SU-DHL-6 (cell line): ENCODE results near the gene NPFF.

Experiments
- H2AFZ ChIP-seq: fragments of 200-600 bp; sonication (generic); 2 replicates; pipeline ENCODE4 v1.6.1; 2014; ENCODE audit warnings: low read depth, mild to moderate bottlenecking, moderate library complexity, mixed read lengths, antibody characterized with exemption, low read length; ENCODE audit not compliant: severe bottlenecking
- H3F3A ChIP-seq: fragments of 200-600 bp; shearing (Covaris generic); 2 replicates; pipeline ENCODE4 v1.6.0; 2016; ENCODE audit warnings: antibody characterized with exemption, mild to moderate bottlenecking; ENCODE audit not compliant: insufficient read depth
- H3K27ac ChIP-seq: fragments of 200-600 bp; sonication (generic); 2 replicates; pipeline ENCODE4 v1.5.1; 2016; ENCODE audit warnings: low read depth, mild to moderate bottlenecking, low read length, moderate library complexity, mixed read lengths
- H3K27me3 ChIP-seq: fragments of 200-600 bp; sonication (generic), shearing (Covaris generic); 2 replicates; pipeline ENCODE4 v1.6.0; 2014; ENCODE audit warnings: mild to moderate bottlenecking, low read length
- H3K36me3 ChIP-seq: fragments of 200-600 bp; sonication (generic); 2 replicates; pipeline ENCODE4 v1.6.1; 2014; ENCODE audit warnings: mild to moderate bottlenecking, low read length, mixed read lengths
- H3K4me2 ChIP-seq: fragments of 300-600, 200-600 bp; shearing (Covaris generic), sonication (generic); 2 replicates; pipeline ENCODE4 v1.6.0; 2014; ENCODE audit warnings: low read length, low read depth, mild to moderate bottlenecking; ENCODE audit not compliant: poor library complexity, severe bottlenecking
- H3K4me3 ChIP-seq: fragments of 200-600 bp; sonication (generic); 2 replicates; pipeline ENCODE4 v1.5.1; 2014; ENCODE audit warnings: antibody characterized with exemption, low read length, mild to moderate bottlenecking, mixed read lengths; ENCODE audit not compliant: insufficient read depth, poor library complexity, severe bottlenecking
- H3K79me2 ChIP-seq: fragments of 200-600 bp; sonication (generic); 2 replicates; pipeline ENCODE4 v1.6.1; 2014; ENCODE audit warnings: mild to moderate bottlenecking, low read length, moderate library complexity; ENCODE audit not compliant: insufficient read depth
- H3K9ac ChIP-seq: fragments of 200-600 bp; sonication (generic); 2 replicates; pipeline ENCODE4 v1.7.0; 2014; ENCODE audit warnings: mild to moderate bottlenecking, low read length
- H3K9me2 ChIP-seq: fragments of 200-600 bp; sonication (generic); replicated peaks from 2 replicates; pipeline ENCODE4 v1.6.1; 2014; ENCODE audit warnings: low read length; ENCODE audit not compliant: insufficient read depth
- H3K9me3 ChIP-seq: fragments of 200-600 bp; sonication (generic); 2 replicates; pipeline ENCODE4 v1.6.1; 2014; ENCODE audit warnings: low read length, mixed read lengths; ENCODE audit not compliant: insufficient read depth
- H4K20me1 ChIP-seq: fragments of 200-600 bp; sonication (generic); 2 replicates; pipeline ENCODE4 v1.6.1; 2014; ENCODE audit warnings: low read depth, mild to moderate bottlenecking, antibody characterized with exemption, low read length, moderate library complexity, mixed read lengths
- EZH2phosphoT487 ChIP-seq: fragments of 200-600 bp; sonication (generic), shearing (Covaris generic); conservative IDR thresholded peaks from 2 replicates; pipeline ENCODE4 v1.6.1; 2018; ENCODE audit warnings: mild to moderate bottlenecking, antibody characterized with exemption, low read length, moderate library complexity, mixed read lengths
- TF ChIP-seq, protein P1 (sequence below): fragments of 200-600 bp; sonication (generic); IDR thresholded peaks from one replicate; pipeline ENCODE4 v1.5.1; 2017; ENCODE audit warnings: antibody characterized with exemption, mild to moderate bottlenecking, low read length, moderate library complexity; ENCODE audit not compliant: insufficient read depth, poor library complexity, severe bottlenecking

Gene NPFF

DNA sequence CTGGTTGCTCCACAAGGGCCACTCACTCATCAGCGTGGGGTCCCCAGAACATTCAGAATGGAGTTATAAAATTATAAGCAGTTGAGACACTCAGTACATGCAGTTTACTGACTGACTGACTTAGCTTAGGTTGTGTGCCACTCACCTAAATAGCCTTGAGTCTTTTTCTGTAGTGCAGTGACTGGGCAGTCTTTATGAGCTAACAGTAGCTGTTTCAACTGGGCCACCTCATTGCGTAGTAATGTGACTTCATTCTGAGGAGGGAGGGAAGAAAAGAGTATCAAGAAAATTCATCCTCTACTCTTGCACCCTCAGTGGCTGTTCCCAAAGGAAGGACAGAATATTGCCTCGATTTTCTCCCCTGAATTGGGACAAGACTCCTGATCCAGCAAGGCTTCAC, 15.8 kb upstream of the NPFF start:
- Histone ChIP-seq H3K27ac (no peak overlapping the region), H3K36me3 (no peaks in the 10 kb centered on the region; the same call in 1 of the 2 replicates), H3K27me3 (no peaks in the 10 kb centered on the region), H3K9ac (no peak overlapping the region), H3K9me3 (no peaks in the 10 kb centered on the region), H3K4me3 (no peak overlapping the region), H3K4me2 (no peak overlapping the region), H3K9me2 (no peaks in the 10 kb centered on the region), H2AFZ (no peak overlapping the region), H4K20me1 (no peaks in the 10 kb centered on the region), H3F3A (no peaks in the 10 kb centered on the region), H3K79me2 (no peaks in the 10 kb centered on the region)
- TF ChIP-seq EZH2phosphoT487 = no peak
- TF ChIP-seq, protein P1, sequence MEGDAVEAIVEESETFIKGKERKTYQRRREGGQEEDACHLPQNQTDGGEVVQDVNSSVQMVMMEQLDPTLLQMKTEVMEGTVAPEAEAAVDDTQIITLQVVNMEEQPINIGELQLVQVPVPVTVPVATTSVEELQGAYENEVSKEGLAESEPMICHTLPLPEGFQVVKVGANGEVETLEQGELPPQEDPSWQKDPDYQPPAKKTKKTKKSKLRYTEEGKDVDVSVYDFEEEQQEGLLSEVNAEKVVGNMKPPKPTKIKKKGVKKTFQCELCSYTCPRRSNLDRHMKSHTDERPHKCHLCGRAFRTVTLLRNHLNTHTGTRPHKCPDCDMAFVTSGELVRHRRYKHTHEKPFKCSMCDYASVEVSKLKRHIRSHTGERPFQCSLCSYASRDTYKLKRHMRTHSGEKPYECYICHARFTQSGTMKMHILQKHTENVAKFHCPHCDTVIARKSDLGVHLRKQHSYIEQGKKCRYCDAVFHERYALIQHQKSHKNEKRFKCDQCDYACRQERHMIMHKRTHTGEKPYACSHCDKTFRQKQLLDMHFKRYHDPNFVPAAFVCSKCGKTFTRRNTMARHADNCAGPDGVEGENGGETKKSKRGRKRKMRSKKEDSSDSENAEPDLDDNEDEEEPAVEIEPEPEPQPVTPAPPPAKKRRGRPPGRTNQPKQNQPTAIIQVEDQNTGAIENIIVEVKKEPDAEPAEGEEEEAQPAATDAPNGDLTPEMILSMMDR = no peak

DNA sequence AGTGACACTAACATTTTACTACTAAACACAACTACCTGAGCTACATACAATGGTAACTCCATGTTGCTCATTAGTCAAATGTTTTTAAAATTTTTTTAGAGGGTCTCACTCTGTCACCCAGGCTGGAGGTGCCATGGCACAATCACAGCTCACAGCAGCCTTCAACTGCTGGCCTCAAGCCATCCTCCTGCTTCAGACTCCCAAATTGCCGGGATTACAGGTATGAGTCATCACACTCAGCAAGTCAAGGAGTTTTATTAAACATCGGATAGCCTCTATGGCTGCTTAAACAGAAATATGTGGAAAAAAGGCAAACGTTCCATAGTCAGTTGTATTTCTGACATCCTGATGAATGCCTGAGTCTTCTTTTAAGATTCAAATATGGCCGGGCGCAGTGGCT, 11.1 kb upstream of the NPFF start:
- Histone ChIP-seq H3K9me3 (no peaks in the 10 kb centered on the region), H3K36me3 (no peaks in the 10 kb centered on the region; the same call in 1 of the 2 replicates), H3F3A (no peaks in the 10 kb centered on the region), H3K79me2 (no peaks in the 10 kb centered on the region), H3K9ac (no peak overlapping the region), H4K20me1 (no peaks in the 10 kb centered on the region), H3K9me2 (no peaks in the 10 kb centered on the region), H2AFZ (no peak overlapping the region), H3K4me3 (no peak overlapping the region), H3K4me2 (no peak overlapping the region), H3K27ac (no peak overlapping the region), H3K27me3 (no peaks in the 10 kb centered on the region)
- TF ChIP-seq, protein P1 = no peak
- no peak for TF ChIP-seq EZH2phosphoT487

DNA sequence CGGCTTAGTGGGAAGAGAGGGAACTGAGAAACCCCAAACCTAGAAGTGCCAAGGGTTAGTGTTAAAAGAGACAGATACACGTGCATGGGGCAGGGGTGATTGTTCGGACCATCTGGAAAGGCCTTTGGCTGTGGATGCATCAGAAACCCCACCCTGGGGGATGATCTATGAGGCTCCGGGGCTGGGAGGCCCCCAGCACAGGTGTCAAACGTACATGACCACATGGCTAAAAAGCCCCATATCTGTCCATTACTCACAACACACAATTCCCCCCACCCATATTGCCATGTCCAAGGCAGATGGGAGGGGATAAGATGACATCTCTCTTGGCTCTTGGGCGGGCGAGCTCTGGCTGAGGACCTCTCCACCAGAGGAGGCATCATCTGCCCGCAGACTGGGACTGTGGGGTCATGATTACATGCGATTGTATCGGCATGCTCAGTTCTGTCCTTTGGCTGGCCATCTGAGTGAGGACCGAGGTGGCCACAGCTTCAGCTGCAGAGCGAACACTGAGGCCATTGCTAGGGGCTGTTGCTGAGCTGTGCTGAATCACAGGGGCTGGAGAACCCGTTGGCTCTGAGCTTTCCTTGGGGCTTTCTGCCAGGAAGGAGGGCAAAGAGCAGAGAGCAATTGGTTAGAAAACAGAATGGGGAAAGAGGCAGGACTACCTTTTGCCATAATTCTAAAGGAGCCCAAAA, 9.6 kb upstream of the NPFF start:
- no peak overlapping the region for H3K4me3 ChIP-seq
- no peak overlapping the region for H2AFZ ChIP-seq
- no peak overlapping the region for H3K9ac ChIP-seq
- no peaks in the 10 kb centered on the region for H3K9me3 ChIP-seq
- no peaks in the 10 kb centered on the region for H3K27me3 ChIP-seq
- H3K9me2 ChIP-seq = no peaks in the 10 kb centered on the region
- no peaks in the 10 kb centered on the region for H3F3A ChIP-seq
- no peak for TF ChIP-seq EZH2phosphoT487
- TF ChIP-seq, protein P1 = no peak
- no peaks in the 10 kb centered on the region for H3K79me2 ChIP-seq
- H3K36me3 ChIP-seq = no peaks in the 10 kb centered on the region
- no peak overlapping the region for H3K27ac ChIP-seq
- no peak overlapping the region for H3K4me2 ChIP-seq
- H4K20me1 ChIP-seq = no peaks in the 10 kb centered on the region
